Upper lobe of left lung (tissue), 6 donors: ENCODE results near the gene PRR9. TPM values are rescaled to one million over a fixed set of nuclear protein-coding genes. Genes with fewer than 3 reads are reported as not detected.

ENCODE experiments used
- ATAC-seq, 2 donors: fragments of 200-7000 bp; cut with Tn5 transposase; one replicate each; pipeline ENCODE4 v1.9.1; 2022; ENCODE audit warnings: mild to moderate bottlenecking in 2 of 2, moderate library complexity in 2 of 2; ENCODE audit not compliant: low FRiP score in 2 of 2
- DNase-seq, 2 donors: peaks; one replicate each; pipeline ENCODE4 v3.0.0-alpha.2; 2019 to 2020
- H3K27ac ChIP-seq, 4 donors: fragments of 200-600 bp; sonication (generic); one replicate each; pipeline ENCODE4 v1.5.1; 2016 to 2019
- H3K27me3 ChIP-seq, 4 donors: fragments of 200-600 bp; sonication (generic); one replicate each; pipeline ENCODE4 v1.5.1; 2017 to 2019
- H3K36me3 ChIP-seq, 4 donors: fragments of 200-600 bp; sonication (generic); one replicate each; pipeline ENCODE4 v1.5.1; 2016 to 2019
- H3K4me1 ChIP-seq, 4 donors: fragments of 200-600 bp; sonication (generic); one replicate each; pipeline ENCODE4 v1.5.1; 2018 to 2019
- H3K4me3 ChIP-seq, 4 donors: fragments of 200-600 bp; sonication (generic); one replicate each; pipeline ENCODE4 v1.5.1; 2017 to 2019; ENCODE audit warnings: mild to moderate bottlenecking in 2 of 4, moderate library complexity in 1 of 4
- H3K9me3 ChIP-seq, 4 donors: fragments of 200-600 bp; sonication (generic); one replicate each; pipeline ENCODE4 v1.5.1; 2018 to 2019
- EP300 ChIP-seq, 4 donors: sonication (generic); formaldehyde crosslinking; IDR thresholded peaks; one replicate each; pipeline ENCODE4 v1.5.1; 2017; ENCODE audit warnings: antibody characterized with exemption in 4 of 4, control low read depth in 2 of 4
- POLR2A ChIP-seq, 4 donors: fragments of 450-650 bp; IDR thresholded peaks; one replicate each; pipeline ENCODE4 v1.5.1; 2016 to 2017; ENCODE audit warnings: antibody characterized with exemption in 4 of 4, mild to moderate bottlenecking in 2 of 4
- POLR2AphosphoS5 ChIP-seq, 2 donors: sonication (generic); formaldehyde crosslinking; IDR thresholded peaks; one replicate each; pipeline ENCODE4 v1.5.1; 2017; ENCODE audit warnings: antibody characterized with exemption in 2 of 2
- WGBS, 2 donors: methylation state at CpG; one replicate each; pipeline ENCODE4 v1.1.5; 2017 to 2018; 5-methylcytosine and 5-hydroxymethylcytosine counted together
- total RNA-seq, 6 donors: library from RNA; depleted of rRNA in 4 of 6; stranded (reverse); fragments of >200 nt in 4 of 6; gene quantifications; one replicate each; pipeline versions ENCODE4 v1.1.0 to v1.2.1, GENCODE V29; 2016 to 2021
- TF ChIP-seq, protein P1 (sequence below), 6 experiments: fragments of 450-650 bp in 4 of 6; fragments of 200-600 bp in 2 of 6; sonication (generic) in 2 of 6; IDR thresholded peaks; one replicate each; pipeline ENCODE4 v1.5.1; 2016 to 2019; ENCODE audit warnings: antibody characterized with exemption in 6 of 6
- donor health status: DM: no; HTN: no; CAD: no; lungs with moderate emphysema.
- donor health status: DM: no; HTN: yes; CAD: no; lungs with severe emphysema.

Gene PRR9
- total RNA-seq, 6 donors from 2014 or later: not detected

DNA sequence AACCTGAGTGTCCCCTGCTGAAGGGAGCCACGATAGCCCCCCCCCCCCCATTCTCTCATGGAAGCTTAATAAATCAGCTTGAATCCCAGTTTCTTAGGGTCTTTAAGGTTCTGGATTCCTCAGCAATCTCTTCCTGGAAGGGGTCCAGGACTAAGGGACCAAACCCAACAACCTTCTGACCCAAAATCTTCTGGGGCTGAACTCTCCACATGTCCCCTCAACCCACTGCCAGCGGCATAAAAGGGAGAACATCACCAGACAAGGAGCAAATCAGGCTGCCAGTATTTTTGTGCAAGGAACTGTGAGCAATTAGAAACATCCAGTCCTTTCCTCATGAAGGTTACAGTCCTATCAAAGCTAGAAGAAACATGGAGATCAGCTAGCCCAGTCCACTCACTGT lies 29.4 kb downstream of the PRR9 start:
- Histone ChIP-seq H3K27ac (no peak overlapping the region), H3K9me3 (no peaks in the 10 kb centered on the region), H3K4me3 (no peak overlapping the region), H3K4me1 (no peaks in the 10 kb centered on the region), H3K36me3 (no peaks in the 10 kb centered on the region), H3K27me3 (no peaks in the 10 kb centered on the region)
- TF ChIP-seq, protein P1, sequence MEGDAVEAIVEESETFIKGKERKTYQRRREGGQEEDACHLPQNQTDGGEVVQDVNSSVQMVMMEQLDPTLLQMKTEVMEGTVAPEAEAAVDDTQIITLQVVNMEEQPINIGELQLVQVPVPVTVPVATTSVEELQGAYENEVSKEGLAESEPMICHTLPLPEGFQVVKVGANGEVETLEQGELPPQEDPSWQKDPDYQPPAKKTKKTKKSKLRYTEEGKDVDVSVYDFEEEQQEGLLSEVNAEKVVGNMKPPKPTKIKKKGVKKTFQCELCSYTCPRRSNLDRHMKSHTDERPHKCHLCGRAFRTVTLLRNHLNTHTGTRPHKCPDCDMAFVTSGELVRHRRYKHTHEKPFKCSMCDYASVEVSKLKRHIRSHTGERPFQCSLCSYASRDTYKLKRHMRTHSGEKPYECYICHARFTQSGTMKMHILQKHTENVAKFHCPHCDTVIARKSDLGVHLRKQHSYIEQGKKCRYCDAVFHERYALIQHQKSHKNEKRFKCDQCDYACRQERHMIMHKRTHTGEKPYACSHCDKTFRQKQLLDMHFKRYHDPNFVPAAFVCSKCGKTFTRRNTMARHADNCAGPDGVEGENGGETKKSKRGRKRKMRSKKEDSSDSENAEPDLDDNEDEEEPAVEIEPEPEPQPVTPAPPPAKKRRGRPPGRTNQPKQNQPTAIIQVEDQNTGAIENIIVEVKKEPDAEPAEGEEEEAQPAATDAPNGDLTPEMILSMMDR (IDR thresholded peaks at IDR 0.05): no peak
- TF ChIP-seq EP300 (IDR thresholded peaks at IDR 0.05) (no peak), POLR2AphosphoS5 (IDR thresholded peaks at IDR 0.05) (no peak), POLR2A (IDR thresholded peaks at IDR 0.05) (no peak)
- no peak for ATAC-seq
- WGBS, 2 donors: 77 to 89% methylated on average over 2 of the region's 2 CpGs
- DNase-seq: no peak

DNA sequence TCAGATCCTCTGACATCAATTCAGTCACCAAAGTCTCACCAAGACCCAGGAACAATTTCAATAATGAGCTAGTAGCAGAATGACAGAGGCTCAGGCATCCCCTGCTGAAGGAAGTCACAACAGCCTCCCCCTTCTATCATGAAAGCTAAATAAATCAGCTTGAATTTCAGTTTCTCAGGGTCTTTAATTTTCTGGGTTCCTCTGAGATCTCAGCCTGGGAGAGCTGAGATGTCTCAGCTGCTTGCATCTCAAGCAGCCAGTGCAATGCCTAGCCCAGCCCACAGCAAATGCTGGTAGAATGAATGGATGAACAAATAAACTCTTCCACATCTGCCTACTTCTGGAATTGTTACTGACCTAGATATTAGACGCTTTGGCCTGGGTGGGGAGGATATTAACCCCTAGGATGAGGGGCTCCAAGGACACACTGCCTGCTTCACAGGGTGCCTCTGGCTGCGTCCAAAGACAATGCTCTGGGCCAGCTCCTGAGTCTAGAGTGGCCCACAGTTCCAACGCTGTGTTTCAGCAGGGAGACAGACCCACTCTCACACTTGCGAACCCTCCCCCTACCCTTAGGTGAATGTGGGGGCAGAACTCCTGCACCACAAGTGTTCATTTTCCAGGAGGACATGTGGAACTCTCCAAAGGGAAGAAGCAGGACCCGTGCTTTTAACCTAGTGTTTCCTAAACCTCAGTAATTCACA lies 30.9 kb downstream of the PRR9 start:
- no peak for DNase-seq
- no peak for TF ChIP-seq POLR2AphosphoS5 (IDR thresholded peaks at IDR 0.05)
- TF ChIP-seq POLR2A (IDR thresholded peaks at IDR 0.05): no peak
- no peak for TF ChIP-seq EP300 (IDR thresholded peaks at IDR 0.05)
- TF ChIP-seq, protein P1 (IDR thresholded peaks at IDR 0.05): no peak
- 74 to 79% methylated on average over 4 to 5 of the region's 5 CpGs for WGBS, 2 donors
- no peak overlapping the region for H3K4me3 ChIP-seq
- no peaks in the 10 kb centered on the region for H3K9me3 ChIP-seq
- no peaks in the 10 kb centered on the region for H3K4me1 ChIP-seq
- no peaks in the 10 kb centered on the region for H3K27me3 ChIP-seq
- ATAC-seq: no peak
- H3K36me3 ChIP-seq: no peaks in the 10 kb centered on the region
- H3K27ac ChIP-seq: no peak overlapping the region

DNA sequence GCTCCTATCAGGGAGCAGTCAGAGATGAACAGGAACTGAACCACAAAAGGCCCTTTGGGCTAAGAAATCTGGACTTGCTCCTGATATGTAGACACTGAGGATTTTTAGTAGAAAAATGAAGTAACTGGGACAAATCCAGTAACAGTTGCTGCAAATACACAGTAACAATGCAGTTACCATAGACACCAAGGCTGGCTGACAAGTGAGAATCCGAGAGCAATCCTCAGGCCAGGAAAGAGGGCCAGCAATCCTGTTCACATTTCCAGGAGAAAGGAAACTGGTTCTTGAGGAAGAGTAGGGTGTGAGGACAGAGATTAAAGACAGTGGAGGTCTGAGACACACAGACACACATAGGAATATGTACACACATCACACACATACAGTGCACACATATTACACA lies 32.8 kb downstream of the PRR9 start:
- Histone ChIP-seq H3K36me3 (no peaks in the 10 kb centered on the region), H3K4me1 (no peaks in the 10 kb centered on the region), H3K27me3 (no peaks in the 10 kb centered on the region), H3K9me3 (no peaks in the 10 kb centered on the region), H3K4me3 (no peak overlapping the region), H3K27ac (no peak overlapping the region)
- 50 to 52% methylated on average over 1 of the region's 1 CpG for WGBS, 2 donors
- no peak for ATAC-seq
- TF ChIP-seq POLR2AphosphoS5 (IDR thresholded peaks at IDR 0.05) (no peak), EP300 (IDR thresholded peaks at IDR 0.05) (no peak), POLR2A (IDR thresholded peaks at IDR 0.05) (no peak)
- TF ChIP-seq, protein P1 (IDR thresholded peaks at IDR 0.05): no peak
- no peak for DNase-seq

DNA sequence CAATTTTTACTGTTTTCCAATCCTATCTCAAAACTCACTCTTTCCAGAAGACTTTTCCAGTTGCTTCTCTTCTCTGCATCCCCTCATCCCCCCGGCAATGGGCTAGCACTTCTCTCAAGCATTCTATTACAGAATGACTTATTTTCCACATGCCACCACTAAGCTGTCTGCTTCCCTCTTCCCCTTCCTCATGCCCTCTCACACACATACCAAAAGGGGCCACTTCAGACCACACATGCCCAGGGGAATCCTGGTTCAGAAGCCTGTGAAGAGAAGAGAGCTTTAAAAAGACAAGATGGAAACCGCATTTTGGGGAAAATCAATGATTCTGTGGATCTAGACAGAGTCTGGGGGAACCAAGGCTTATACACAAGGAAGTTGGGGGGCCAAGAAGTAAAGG lies 33.7 kb downstream of the PRR9 start:
- no peak overlapping the region for H3K4me3 ChIP-seq
- TF ChIP-seq, protein P1 (IDR thresholded peaks at IDR 0.05): no peak
- TF ChIP-seq EP300 (IDR thresholded peaks at IDR 0.05): no peak
- TF ChIP-seq POLR2A (IDR thresholded peaks at IDR 0.05): no peak
- no peak for TF ChIP-seq POLR2AphosphoS5 (IDR thresholded peaks at IDR 0.05)
- ATAC-seq (no peak), DNase-seq (no peak)
- no peaks in the 10 kb centered on the region for H3K9me3 ChIP-seq
- H3K27ac ChIP-seq: no peak overlapping the region
- H3K4me1 ChIP-seq: no peaks in the 10 kb centered on the region
- H3K36me3 ChIP-seq: no peaks in the 10 kb centered on the region
- H3K27me3 ChIP-seq: no peaks in the 10 kb centered on the region
- WGBS, 2 donors: 72 to 88% methylated on average over 2 of the region's 2 CpGs

DNA sequence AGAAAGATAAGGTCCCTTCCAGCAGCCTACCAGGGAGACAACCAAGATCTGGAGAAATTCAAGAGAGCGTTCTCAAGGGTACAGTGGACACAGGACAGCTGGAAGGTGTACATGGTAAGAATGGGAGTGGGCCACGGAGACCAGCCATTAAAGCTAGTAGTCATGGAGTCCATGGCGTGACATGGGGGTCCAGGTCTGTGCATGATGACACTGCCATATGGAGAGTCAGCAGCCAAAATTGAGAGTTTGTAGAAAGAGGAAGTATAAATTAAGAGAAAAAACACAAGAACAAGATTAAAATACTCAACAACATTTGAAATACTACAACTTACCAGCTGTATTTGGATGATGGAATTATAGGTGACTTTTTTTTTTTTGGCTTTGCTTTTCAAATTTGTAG lies 34.2 kb downstream of the PRR9 start:
- H3K27me3 ChIP-seq: no peaks in the 10 kb centered on the region
- H3K4me1 ChIP-seq: no peaks in the 10 kb centered on the region
- H3K4me3 ChIP-seq: no peak overlapping the region
- no peaks in the 10 kb centered on the region for H3K36me3 ChIP-seq
- H3K27ac ChIP-seq: no peak overlapping the region
- TF ChIP-seq POLR2A (IDR thresholded peaks at IDR 0.05): no peak
- TF ChIP-seq, protein P1 (IDR thresholded peaks at IDR 0.05): no peak
- no peak for TF ChIP-seq EP300 (IDR thresholded peaks at IDR 0.05)
- TF ChIP-seq POLR2AphosphoS5 (IDR thresholded peaks at IDR 0.05): no peak
- WGBS, 2 donors: 83 to 88% methylated on average over 3 of the region's 3 CpGs
- ATAC-seq (no peak), DNase-seq (no peak)
- H3K9me3 ChIP-seq: no peaks in the 10 kb centered on the region
